ACHN (cell line): ENCODE measurements around the gene SCAF11.

Source experiments
- DNase-seq: peaks from one replicate; pipeline ENCODE4 v3.0.0-alpha.2; 2015
- in situ Hi-C: cut with HindIII; loops from 2 replicates; pipeline ENCODE4 v1.10.0; 2017; ENCODE audit warnings: low sequenced_read_pairs, low pct_ligation_motif_present, low pct_unique_long_range_greater_than_20kb

Gene SCAF11

GRCh38 chr12:45879363-45879895 is 110.9 kb downstream of the SCAF11 start:
- in situ Hi-C loops, result no loop called here
- no peak for DNase-seq

DNA sequence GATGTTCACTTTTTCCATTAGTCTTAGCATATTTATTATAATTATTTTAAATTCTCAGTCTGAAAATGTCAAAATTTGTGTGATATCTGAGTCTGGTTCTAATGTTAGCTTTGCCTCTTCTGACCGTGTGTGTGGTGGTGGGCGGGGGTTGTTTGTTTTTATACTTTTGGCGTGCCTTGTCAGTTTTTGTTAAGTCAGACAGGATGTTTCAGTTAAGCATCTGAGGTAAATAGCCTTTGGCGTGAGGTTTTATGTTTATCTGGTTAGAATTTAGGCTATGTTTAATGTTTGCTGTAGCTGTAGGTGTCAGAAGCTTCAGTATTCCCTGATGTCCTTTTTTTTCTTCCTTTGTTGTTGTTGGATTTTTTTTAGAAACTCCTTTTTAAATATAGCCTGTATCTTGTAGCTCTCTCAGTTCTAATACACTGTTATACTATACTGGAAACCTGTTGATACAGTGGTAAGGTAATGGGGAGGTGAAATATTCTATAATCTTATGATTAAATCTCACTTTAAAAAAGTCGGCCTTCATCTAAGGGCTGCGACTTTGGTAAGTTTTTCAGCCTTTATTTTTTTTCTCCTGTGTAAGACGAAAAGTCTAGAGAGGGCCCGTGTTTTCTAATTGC is 111.6 kb downstream of the SCAF11 start:
- DNase-seq, result no peak
- in situ Hi-C loops, result no loop called here

DNA sequence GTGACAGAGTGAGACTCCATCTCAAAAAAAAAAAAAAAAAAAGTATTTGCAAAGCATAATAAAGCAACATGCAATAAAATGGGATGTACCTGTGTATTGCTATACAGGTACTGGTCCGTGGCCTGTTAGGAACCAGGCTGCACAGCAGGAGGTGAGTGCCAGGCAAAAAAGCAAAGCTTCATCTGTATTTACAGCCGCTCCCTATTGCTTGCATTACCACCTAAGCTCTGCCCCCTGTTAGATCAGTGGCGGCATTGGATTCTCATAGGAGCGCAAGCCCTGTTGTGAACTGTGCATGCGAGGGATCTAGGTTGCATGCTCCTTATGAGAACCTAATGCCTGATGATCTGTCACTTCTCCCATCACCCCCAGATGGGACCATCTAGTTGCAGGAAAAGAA is 113.3 kb downstream of the SCAF11 start:
- in situ Hi-C loops, result no loop called here
- DNase-seq, result no peak

GRCh38 chr12:45872446-45872845 is 117.9 kb downstream of the SCAF11 start:
- in situ Hi-C loops, result no loop called here
- DNase-seq, result no peak
